ENCODE data around the gene CEP170B. TPM values are rescaled to one million over a fixed set of nuclear protein-coding genes. Genes with fewer than 3 reads are reported as not detected.

CEP170B gene
- total and polyA plus RNA-seq, 9 of the 15 experiments (the other 6 are each of a cell fraction or from before 2014, with no cell fraction given), result 0.01 to 10.2 (median 2.2) TPM

GRCh38 chr14:104878582-104878981 lies 13.5 kb downstream of the CEP170B start (continued):
- TF ChIP-seq ZBTB5 (IDR thresholded peaks at IDR 0.05) (no peak), ZNF76 (CRISPR knock-in tag; IDR thresholded peaks at IDR 0.05; ENCODE audit: borderline replicate concordance) (no peak), FOXA3 (CRISPR knock-in tag; conservative IDR thresholded peaks at IDR 0.05 in 1 of 2, IDR thresholded peaks at IDR 0.05 in 1 of 2) (no peak), MITF (IDR thresholded peaks at IDR 0.05) (no peak), ZNF318 (IDR thresholded peaks at IDR 0.05; ENCODE audit: borderline replicate concordance in 1 of 2, low read depth in 1 of 2) (no peak), NCOA2 (IDR thresholded peaks at IDR 0.05; ENCODE audit: partially characterized antibody in 2 of 2) (no peak), ETS2 (tag; IDR thresholded peaks at IDR 0.05; ENCODE audit: borderline replicate concordance, poor library complexity, severe bottlenecking) (no peak)

Data from K562 (cell line).